ENCODE data around the gene TOGARAM1. TPM values are rescaled to one million over a fixed set of nuclear protein-coding genes. Genes with fewer than 3 reads are reported as not detected.

Gene TOGARAM1
- total RNA-seq, 2 experiments from 2014 or later = 13.2 to 17.8 TPM

GRCh38 chr14:44928793-44929192, 33.2 kb upstream of the TOGARAM1 start:
- intact Hi-C loops (cut with DNase I, micrococcal nuclease) = no loop called here
- POLR2A ChIA-PET = interaction anchor here (1.8 kb wide), 1 partner anchor 33 kb away, joined by 6 read pairs; the partner anchor contains the start of genes KLHL28 and TOGARAM1
- no peak overlapping the region for H3K27ac ChIP-seq (ENCODE audit: low read depth in 1 of 2, low read length in 2 of 2)
- peaks cover 26% of the 10 kb centered on the region for H3K4me1 Mint-ChIP-seq (ENCODE audit: low read depth)
- no peaks in the 10 kb centered on the region for H3K9me3 Mint-ChIP-seq
- no peak overlapping the region for H3K4me3 Mint-ChIP-seq
- H3K4me1 ChIP-seq (ENCODE audit: insufficient read depth, low read length) = no peaks in the 10 kb centered on the region
- H3K27ac Mint-ChIP-seq = peak overlapping the region; percentile 53
- H3K27me3 ChIP-seq (ENCODE audit: control insufficient read depth in 1 of 2, insufficient read depth in 2 of 2, low read length in 2 of 2) = no peaks in the 10 kb centered on the region
- CTCF ChIA-PET = interaction anchor here (0.7 kb wide), 2 partner anchors 8 to 92 kb away, joined by 3 read pairs; no protein-coding TSS in a partner anchor
- TF ChIP-seq, protein P1, sequence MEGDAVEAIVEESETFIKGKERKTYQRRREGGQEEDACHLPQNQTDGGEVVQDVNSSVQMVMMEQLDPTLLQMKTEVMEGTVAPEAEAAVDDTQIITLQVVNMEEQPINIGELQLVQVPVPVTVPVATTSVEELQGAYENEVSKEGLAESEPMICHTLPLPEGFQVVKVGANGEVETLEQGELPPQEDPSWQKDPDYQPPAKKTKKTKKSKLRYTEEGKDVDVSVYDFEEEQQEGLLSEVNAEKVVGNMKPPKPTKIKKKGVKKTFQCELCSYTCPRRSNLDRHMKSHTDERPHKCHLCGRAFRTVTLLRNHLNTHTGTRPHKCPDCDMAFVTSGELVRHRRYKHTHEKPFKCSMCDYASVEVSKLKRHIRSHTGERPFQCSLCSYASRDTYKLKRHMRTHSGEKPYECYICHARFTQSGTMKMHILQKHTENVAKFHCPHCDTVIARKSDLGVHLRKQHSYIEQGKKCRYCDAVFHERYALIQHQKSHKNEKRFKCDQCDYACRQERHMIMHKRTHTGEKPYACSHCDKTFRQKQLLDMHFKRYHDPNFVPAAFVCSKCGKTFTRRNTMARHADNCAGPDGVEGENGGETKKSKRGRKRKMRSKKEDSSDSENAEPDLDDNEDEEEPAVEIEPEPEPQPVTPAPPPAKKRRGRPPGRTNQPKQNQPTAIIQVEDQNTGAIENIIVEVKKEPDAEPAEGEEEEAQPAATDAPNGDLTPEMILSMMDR (IDR thresholded peaks at IDR 0.05) = no peak
- DNase-seq (peak in 3 of 14 experiments; percentile 28 to 50 (median 49)), ATAC-seq (ENCODE audit: poor library complexity) (no peak)
- H3K36me3 ChIP-seq (ENCODE audit: insufficient read depth, low read length) = peaks cover 21% of the 10 kb centered on the region
- H3K4me3 ChIP-seq (ENCODE audit: low read length) = no peak overlapping the region
- H3K9me3 ChIP-seq (ENCODE audit: control insufficient read depth in 1 of 2, insufficient read depth in 1 of 2, low read length in 2 of 2) = no peaks in the 10 kb centered on the region
- peaks cover 35% of the 10 kb centered on the region for H3K36me3 Mint-ChIP-seq (ENCODE audit: low read depth)
- no peaks in the 10 kb centered on the region for H3K27me3 Mint-ChIP-seq

DNA sequence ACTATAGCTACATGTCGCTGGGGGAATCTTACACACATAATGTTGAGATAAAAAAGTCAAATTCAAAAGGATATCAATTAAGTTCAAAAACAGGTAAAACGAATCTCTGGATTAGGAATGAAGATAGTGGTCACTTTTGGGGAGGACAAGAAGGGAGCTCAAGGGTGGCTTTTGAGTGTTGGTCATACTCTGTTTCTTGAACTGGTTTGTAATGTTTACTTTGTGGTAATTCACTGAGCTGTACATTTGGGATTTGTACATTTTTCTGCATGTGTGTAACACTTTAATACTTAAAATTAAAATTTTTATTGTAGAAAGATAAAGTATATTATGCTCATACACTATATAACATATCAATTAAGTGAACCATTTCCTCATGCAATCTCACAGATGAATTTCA, 26.8 kb upstream of the TOGARAM1 start:
- Histone ChIP-seq H3K27ac (ENCODE audit: low read depth in 1 of 2, low read length in 2 of 2) (no peak overlapping the region), H3K4me3 (ENCODE audit: low read length) (no peak overlapping the region), H3K9me3 (ENCODE audit: control insufficient read depth in 1 of 2, insufficient read depth in 1 of 2, low read length in 2 of 2) (no peaks in the 10 kb centered on the region), H3K27me3 (ENCODE audit: control insufficient read depth in 1 of 2, insufficient read depth in 2 of 2, low read length in 2 of 2) (no peaks in the 10 kb centered on the region), H3K4me1 (ENCODE audit: insufficient read depth, low read length) (peaks cover 6% of the 10 kb centered on the region), H3K36me3 (ENCODE audit: insufficient read depth, low read length) (peaks cover 43% of the 10 kb centered on the region)
- Mint-ChIP-seq H3K4me3 (no peak overlapping the region), H3K27me3 (no peaks in the 10 kb centered on the region), H3K27ac (no peak overlapping the region), H3K4me1 (ENCODE audit: low read depth) (peaks cover 63% of the 10 kb centered on the region), H3K9me3 (no peaks in the 10 kb centered on the region), H3K36me3 (ENCODE audit: low read depth) (peaks cover 76% of the 10 kb centered on the region)
- intact Hi-C loops (cut with DNase I, micrococcal nuclease) = no loop called here
- CTCF ChIA-PET = interaction anchor here (1.0 kb wide), 1 partner anchor 27 kb away, joined by 3 read pairs; the partner anchor contains the start of gene TOGARAM1
- TF ChIP-seq, protein P1 (IDR thresholded peaks at IDR 0.05) = no peak
- DNase-seq = no peak
- no peak for ATAC-seq (ENCODE audit: poor library complexity)
- POLR2A ChIA-PET = interaction anchor here (1.1 to 1.4 kb wide), 2 partner anchors 20 to 26 kb away, joined by 3 to 5 read pairs; partner anchors contain the start of gene KLHL28

DNA sequence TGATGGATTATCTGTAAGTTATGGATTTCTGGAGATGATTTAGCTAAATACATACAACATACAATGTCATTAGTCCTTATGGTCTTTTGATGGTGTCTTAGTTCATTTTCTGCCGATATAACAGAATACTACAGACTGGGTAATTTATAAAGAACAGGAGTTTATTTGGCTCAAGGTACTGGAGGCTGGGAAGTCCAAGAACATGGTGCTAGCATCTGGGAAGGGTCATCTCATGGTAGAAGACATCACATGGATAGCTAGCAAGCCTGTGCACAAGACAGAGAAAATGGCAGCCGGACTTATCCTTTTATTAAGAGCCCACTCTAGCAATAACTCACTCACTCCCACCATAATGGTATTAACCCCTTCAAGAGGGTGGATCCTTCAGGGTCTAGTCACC, 24.4 kb upstream of the TOGARAM1 start:
- ATAC-seq (ENCODE audit: poor library complexity) = no peak
- intact Hi-C loops (cut with DNase I, micrococcal nuclease) = no loop called here
- no peak overlapping the region for H3K4me3 ChIP-seq (ENCODE audit: low read length)
- H3K27ac Mint-ChIP-seq = no peak overlapping the region
- H3K4me1 ChIP-seq (ENCODE audit: insufficient read depth, low read length) = peaks cover 13% of the 10 kb centered on the region
- H3K36me3 ChIP-seq (ENCODE audit: insufficient read depth, low read length) = peaks cover 36% of the 10 kb centered on the region
- no peak overlapping the region for H3K27ac ChIP-seq (ENCODE audit: low read depth in 1 of 2, low read length in 2 of 2)
- no peak overlapping the region for H3K4me3 Mint-ChIP-seq
- TF ChIP-seq, protein P1 (IDR thresholded peaks at IDR 0.05) = no peak
- POLR2A ChIA-PET = interaction anchor here (1.8 kb wide), 1 partner anchor 24 kb away, joined by 8 read pairs; the partner anchor contains the start of genes KLHL28 and TOGARAM1
- H3K36me3 Mint-ChIP-seq (ENCODE audit: low read depth) = peaks cover 82% of the 10 kb centered on the region
- no peaks in the 10 kb centered on the region for H3K9me3 Mint-ChIP-seq
- H3K27me3 Mint-ChIP-seq = no peaks in the 10 kb centered on the region
- no peaks in the 10 kb centered on the region for H3K9me3 ChIP-seq (ENCODE audit: control insufficient read depth in 1 of 2, insufficient read depth in 1 of 2, low read length in 2 of 2)
- no peaks in the 10 kb centered on the region for H3K27me3 ChIP-seq (ENCODE audit: control insufficient read depth in 1 of 2, insufficient read depth in 2 of 2, low read length in 2 of 2)
- DNase-seq = no peak
- H3K4me1 Mint-ChIP-seq (ENCODE audit: low read depth) = peaks cover 66% of the 10 kb centered on the region
- CTCF ChIA-PET = no interaction called here
